Articular chondrocyte of knee joint (primary cell): Measurements from ENCODE around the gene TMEM43. TPM values are rescaled to one million over a fixed set of nuclear protein-coding genes. Genes with fewer than 3 reads are reported as not detected.

ENCODE experiments used
- total RNA-seq: library from RNA; depleted of rRNA; stranded (reverse); fragments of >200 nt; gene quantifications from 2 replicates; pipeline ENCODE4 v1.2.3, GENCODE V29; 2012

Gene TMEM43, protein sequence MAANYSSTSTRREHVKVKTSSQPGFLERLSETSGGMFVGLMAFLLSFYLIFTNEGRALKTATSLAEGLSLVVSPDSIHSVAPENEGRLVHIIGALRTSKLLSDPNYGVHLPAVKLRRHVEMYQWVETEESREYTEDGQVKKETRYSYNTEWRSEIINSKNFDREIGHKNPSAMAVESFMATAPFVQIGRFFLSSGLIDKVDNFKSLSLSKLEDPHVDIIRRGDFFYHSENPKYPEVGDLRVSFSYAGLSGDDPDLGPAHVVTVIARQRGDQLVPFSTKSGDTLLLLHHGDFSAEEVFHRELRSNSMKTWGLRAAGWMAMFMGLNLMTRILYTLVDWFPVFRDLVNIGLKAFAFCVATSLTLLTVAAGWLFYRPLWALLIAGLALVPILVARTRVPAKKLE
- total RNA-seq = 172 and 185 TPM in 2 replicates

DNA sequence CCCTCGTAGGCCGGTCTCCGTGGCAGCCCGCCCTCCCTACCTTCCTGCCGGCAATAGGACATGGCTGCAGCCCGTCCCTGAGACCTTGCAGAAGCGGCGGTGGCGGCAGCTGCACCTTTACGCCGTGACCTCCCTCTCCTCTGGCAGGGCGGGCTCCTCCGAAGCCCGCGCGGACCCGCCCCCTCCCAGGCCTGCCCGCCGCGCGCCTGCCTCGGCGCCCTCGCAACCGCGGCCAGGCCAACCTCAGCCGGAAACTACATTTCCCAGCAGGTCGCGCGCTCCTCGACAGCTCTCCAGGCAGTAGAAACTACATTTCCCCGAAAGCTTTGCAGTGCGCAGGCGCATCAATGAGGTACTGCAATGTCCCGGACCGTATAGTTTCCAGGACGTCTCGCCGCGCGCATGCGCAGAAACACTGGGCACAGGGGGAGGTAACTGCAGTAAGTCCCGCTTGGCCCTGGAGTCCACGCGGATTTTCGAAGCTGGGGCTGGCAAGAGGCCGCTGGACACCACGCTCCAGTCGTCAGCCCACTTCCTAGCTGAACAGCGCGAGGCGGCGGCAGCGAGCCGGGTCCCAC, at the start of gene TMEM43, which contains the start of gene CHCHD4:
TSS of gene TMEM43 (plus strand) at position 438 of the 578 bp plus-strand sequence. CDS start 142 bp downstream, outside the sequence.
TSS of gene CHCHD4 (minus strand) at position 256 of the 578 bp plus-strand sequence. CDS start at position 62, 194 bp downstream.

DNA sequence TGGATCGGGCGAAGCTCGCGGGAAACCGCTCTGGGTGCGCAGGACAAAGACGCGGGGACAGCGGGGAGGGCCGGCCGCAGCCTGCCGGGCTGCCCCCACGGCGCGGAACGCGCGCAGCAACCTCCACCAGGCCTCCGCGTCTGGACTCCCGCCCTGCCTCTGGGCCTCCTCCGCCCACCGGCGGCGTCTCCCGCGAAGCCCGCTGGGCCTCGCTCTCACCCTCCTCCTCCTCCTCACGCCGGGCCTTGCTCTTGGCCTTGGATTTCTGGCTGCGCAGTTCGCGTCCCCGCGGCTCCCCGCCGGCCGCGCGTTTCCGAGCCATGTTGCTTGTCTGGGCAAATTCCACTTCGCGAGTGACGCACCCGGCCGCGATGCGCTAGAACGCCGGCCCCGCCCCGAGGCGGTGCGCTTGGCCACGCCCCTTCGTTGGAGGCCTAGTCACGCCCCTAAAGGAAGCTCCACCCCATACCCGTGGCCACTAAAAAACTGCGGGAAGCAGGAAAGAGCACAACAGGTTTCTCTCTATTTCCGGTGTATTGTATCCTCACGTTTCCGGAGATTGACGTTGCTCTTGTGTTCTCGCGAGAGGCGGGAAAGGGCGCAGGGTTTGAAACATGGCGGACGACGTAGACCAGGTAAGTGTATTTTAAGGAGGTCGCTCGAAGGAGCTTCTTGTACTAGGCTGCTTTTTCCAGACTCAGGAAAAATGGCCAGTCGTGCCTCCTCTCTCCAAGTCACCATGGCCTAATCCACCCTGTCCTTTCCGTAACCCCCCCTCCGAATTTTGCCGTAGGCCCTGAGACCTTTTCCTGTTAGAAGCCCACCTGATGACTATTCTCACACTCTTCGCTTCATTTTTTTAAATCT, 53.6 kb downstream of the TMEM43 start, which contains the start of the genes LSM3 and XPC:
TSS of gene LSM3 (plus strand) at position 571 of the 867 bp plus-strand sequence. CDS start at position 615, 44 bp downstream.
TSS of gene XPC (minus strand) at position 355 of the 867 bp plus-strand sequence. CDS start at position 322, 33 bp downstream.

Other genes starting within 250 kb of the TMEM43 start
- gene WNT7A, start 245.0 kb upstream of the TMEM43 start, total RNA-seq = not detected in 2 replicates
- gene CHCHD4, start 182 bp upstream of the TMEM43 start, total RNA-seq = 10.7 and 11.4 TPM in 2 replicates
- gene XPC, start 53.5 kb downstream of the TMEM43 start, total RNA-seq = 37.8 and 45.0 TPM in 2 replicates
- 10.8 and 11.6 TPM in 2 replicates for gene LSM3, start 53.8 kb downstream of the TMEM43 start, total RNA-seq